ENCODE measurements around the gene FEZF1. TPM values are rescaled to one million over a fixed set of nuclear protein-coding genes. Genes with fewer than 3 reads are reported as not detected.

Gene FEZF1
- total RNA-seq, 1 donor, result not detected

GRCh38 chr7:122314284-122314683 lies 9.7 kb upstream of the FEZF1 start:
- no peak overlapping the region for H3K4me3 ChIP-seq (ENCODE audit: low read depth, low read length)
- no peak for DNase-seq (ENCODE audit: low read depth)
- no peak for TF ChIP-seq CTCF (IDR thresholded peaks at IDR 0.05; ENCODE audit: insufficient read depth, low read depth, low read length)

- H3K4me3 ChIP-seq (ENCODE audit: low read depth, low read length), result no peak overlapping the region
- no peak for TF ChIP-seq CTCF (IDR thresholded peaks at IDR 0.05; ENCODE audit: insufficient read depth, low read depth, low read length)
- no peak for DNase-seq (ENCODE audit: low read depth)
Measured at GRCh38 chr7:122312789-122313188, 8.2 kb upstream of the FEZF1 start.

GRCh38 chr7:122311734-122312450 lies 7.3 kb upstream of the FEZF1 start:
- DNase-seq (ENCODE audit: low read depth), result no peak
- H3K4me3 ChIP-seq (ENCODE audit: low read depth, low read length), result no peak overlapping the region
- TF ChIP-seq CTCF (IDR thresholded peaks at IDR 0.05; ENCODE audit: insufficient read depth, low read depth, low read length), result no peak

GRCh38 chr7:122311050-122311700 lies 6.6 kb upstream of the FEZF1 start:
- no peak overlapping the region for H3K4me3 ChIP-seq (ENCODE audit: low read depth, low read length)
- DNase-seq (ENCODE audit: low read depth), result no peak
- TF ChIP-seq CTCF (IDR thresholded peaks at IDR 0.05; ENCODE audit: insufficient read depth, low read depth, low read length), result no peak

- TF ChIP-seq CTCF (IDR thresholded peaks at IDR 0.05; ENCODE audit: insufficient read depth, low read depth, low read length), result no peak
- H3K4me3 ChIP-seq (ENCODE audit: low read depth, low read length), result peak overlapping the region; percentile 56
- peak; percentile 31 for DNase-seq (ENCODE audit: low read depth)
Measured at GRCh38 chr7:122310119-122311021, 5.8 kb upstream of the FEZF1 start.

- no peak for DNase-seq (ENCODE audit: low read depth)
- no peak overlapping the region for H3K4me3 ChIP-seq (ENCODE audit: low read depth, low read length)
- no peak for TF ChIP-seq CTCF (IDR thresholded peaks at IDR 0.05; ENCODE audit: insufficient read depth, low read depth, low read length)
Measured at GRCh38 chr7:122309421-122309820, 4.9 kb upstream of the FEZF1 start.

Data from fibroblast of villous mesenchyme (primary cell).